Kidney (tissue), 14 donors: Measurements from ENCODE around the gene UBALD1. TPM values are rescaled to one million over a fixed set of nuclear protein-coding genes. Genes with fewer than 3 reads are reported as not detected.
A peak's percentile ranks its signal among the peaks of the same experiment; 100 is the strongest.

ENCODE experiments used
- DNase-seq, 5 donors: peaks; one replicate each; pipeline ENCODE4 v3.0.0-alpha.2; 2013 to 2020
- FAIRE-seq: peaks from 2 replicates; lab custom pipeline; 2012; peaks lifted over from hg19 to GRCh38; lab: Jason Lieb, UNC
- H3K27ac ChIP-seq, 2 donors: one replicate each; pipeline ENCODE4 v1.7.0; 2013; ENCODE audit warnings: low read depth in 2 of 2, low read length in 2 of 2, inconsistent platforms in 1 of 2
- H3K27me3 ChIP-seq: one replicate; pipeline ENCODE4 v1.7.1; 2013; ENCODE audit warnings: low read length, inconsistent platforms; ENCODE audit not compliant: control insufficient read depth, insufficient read depth
- H3K36me3 ChIP-seq, 3 donors: one replicate each; pipeline versions ENCODE4 v1.7.0 to v1.7.1; 2013; ENCODE audit warnings: low read length in 3 of 3, control low read depth in 1 of 3, inconsistent platforms in 1 of 3; ENCODE audit not compliant: insufficient read depth in 3 of 3, control insufficient read depth in 2 of 3
- H3K4me1 ChIP-seq, 3 donors: one replicate each; pipeline versions ENCODE4 v1.7.0 to v1.7.1; 2013; ENCODE audit warnings: low read length in 3 of 3, inconsistent platforms in 1 of 3, low read depth in 1 of 3; ENCODE audit not compliant: control insufficient read depth in 2 of 3, insufficient read depth in 2 of 3
- H3K4me3 ChIP-seq, 3 donors: one replicate each; pipeline versions ENCODE4 v1.7.0 to v1.8.1; 2013; ENCODE audit warnings: low read length in 3 of 3, control low read depth in 1 of 3, inconsistent platforms in 1 of 3
- H3K9ac ChIP-seq, 3 donors: one replicate each; pipeline versions ENCODE4 v1.7.0 to v1.7.1; 2013; ENCODE audit warnings: low read length in 3 of 3, control low read depth in 1 of 3, inconsistent platforms in 1 of 3
- H3K9me3 ChIP-seq, 3 donors: one replicate each; pipeline versions ENCODE4 v1.7.0 to v1.7.1; 2013; ENCODE audit warnings: low read length in 3 of 3, control low read depth in 1 of 3, inconsistent platforms in 1 of 3; ENCODE audit not compliant: control insufficient read depth in 2 of 3, insufficient read depth in 1 of 3
- CTCF ChIP-seq: IDR thresholded peaks from 3 replicates; pipeline ENCODE4 v1.5.1; 2012; ENCODE audit warnings: mild to moderate bottlenecking, moderate library complexity, borderline replicate concordance; ENCODE audit not compliant: insufficient read depth; ENCODE audit errors: extremely low read depth
- intact Hi-C: fragments of 100-400 bp; cut with DNase I; formaldehyde crosslinking; loops from one replicate; pipeline ENCODE4 v1.11.1; 2022
- polyA plus RNA-seq: library from polyadenylated mRNA; stranded (reverse); fragments of 350-450 nt; fragmentation: Illumina TruSeq; extraction: RNeasy Lipid Tissue Mini Kit (QIAGEN cat#74804); gene quantifications from one replicate; pipeline ENCODE4 v1.2.3, GENCODE V29; 2014; ENCODE audit warnings: low read depth, low replicate concordance; ENCODE audit not compliant: insufficient read depth
- total RNA-seq: library from RNA; stranded (reverse); fragmentation: NEBNext Ultra II Directional; extraction: Animal tissue kit (Norgen Biotek cat#: 25700); gene quantifications from one replicate; pipeline ENCODE4 v1.2.1, GENCODE V29; 2021
- donor health status: control.
- donor health status: control.
- donor health status: control.
- donor health status: control.
- donor health status: control.
- donor health status: DM: yes; HTN: yes; CAD: no.
- donor health status: Normal renal cell carcinoma (clear cell type).

Gene UBALD1
- total and polyA plus RNA-seq, 2 donors from 2014 or later: 31.8 to 38.3 TPM

- H3K4me1 ChIP-seq: peaks cover 0 to 37% (median 18%) of the 10 kb centered on the region in 3 donors
- no peak for TF ChIP-seq CTCF
- H3K27me3 ChIP-seq: no peaks in the 10 kb centered on the region
- H3K9me3 ChIP-seq: no peaks in the 10 kb centered on the region
- peaks cover 0 to 23% (median 11%) of the 10 kb centered on the region in 3 donors for H3K36me3 ChIP-seq
- FAIRE-seq (no peak), DNase-seq (no peak)
- H3K27ac ChIP-seq: no peak overlapping the region
- no peak overlapping the region for H3K4me3 ChIP-seq
- H3K9ac ChIP-seq: no peak overlapping the region
- intact Hi-C loops: no loop called here
These were observed 41.1 kb upstream of the UBALD1 start for GRCh38 chr16:4655801-4656200.

GRCh38 chr16:4654964-4655590 is 40.4 kb upstream of the UBALD1 start:
- Histone ChIP-seq H3K9me3 (no peaks in the 10 kb centered on the region), H3K4me1 (peaks cover 0 to 34% (median 18%) of the 10 kb centered on the region in 3 donors), H3K27me3 (no peaks in the 10 kb centered on the region), H3K27ac (peak overlapping the region; percentile 75 to 84), H3K36me3 (peaks cover 0 to 23% (median 11%) of the 10 kb centered on the region in 3 donors), H3K9ac (no peak overlapping the region), H3K4me3 (no peak overlapping the region)
- intact Hi-C loops: no loop called here
- no peak for FAIRE-seq
- no peak for TF ChIP-seq CTCF
- no peak for DNase-seq

GRCh38 chr16:4654011-4654963 is 39.6 kb upstream of the UBALD1 start:
- Histone ChIP-seq H3K4me3 (no peak overlapping the region), H3K27me3 (no peaks in the 10 kb centered on the region), H3K9me3 (no peaks in the 10 kb centered on the region), H3K27ac (peak overlapping the region; percentile 75 to 84), H3K9ac (no peak overlapping the region), H3K4me1 (peaks cover 0 to 28% (median 18%) of the 10 kb centered on the region in 3 donors), H3K36me3 (peaks cover 0 to 23% (median 11%) of the 10 kb centered on the region in 3 donors)
- FAIRE-seq (no peak), DNase-seq (peak in 1 of 5 donors; percentile 52)
- no peak for TF ChIP-seq CTCF
- intact Hi-C loops: no loop called here
